HCT116 (cell line): ENCODE results near the gene ATP8A1.

ENCODE experiments used
- CBX3 ChIP-seq: IDR thresholded peaks from 2 replicates; pipeline ENCODE4 v1.6.1; 2012; ENCODE audit warnings: low read depth
- CEBPB ChIP-seq: IDR thresholded peaks from 2 replicates; pipeline ENCODE4 v1.6.1; 2012; ENCODE audit warnings: low read depth
- CTCF ChIP-seq, 3 experiments: fragments of 200-600 bp in 1 of 3; sonication (generic) in 1 of 3; IDR thresholded peaks in 2 of 3; conservative IDR thresholded peaks in 1 of 3; 2 replicates each; pipeline ENCODE4 v1.5.1; 2012 to 2017; ENCODE audit warnings: low read depth in 2 of 3, low read length in 2 of 3, antibody characterized with exemption in 1 of 3, borderline replicate concordance in 1 of 3, control low read depth in 1 of 3, mild to moderate bottlenecking in 1 of 3, mixed read lengths in 1 of 3, mixed run types in 1 of 3, moderate library complexity in 1 of 3; ENCODE audit not compliant: insufficient read depth in 1 of 3
- EZH2 ChIP-seq: fragments of 200-600 bp; sonication (generic); IDR thresholded peaks from 2 replicates; pipeline ENCODE4 v1.6.1; 2017; ENCODE audit warnings: antibody characterized with exemption, mixed run types
- FOSL1 ChIP-seq: IDR thresholded peaks from 2 replicates; pipeline ENCODE4 v1.6.1; 2012; ENCODE audit warnings: low read depth
- JUND ChIP-seq: IDR thresholded peaks from 2 replicates; pipeline ENCODE4 v1.6.1; 2012
- POLR2A ChIP-seq: IDR thresholded peaks from 2 replicates; pipeline ENCODE4 v1.7.0; 2011; ENCODE audit warnings: borderline replicate concordance; ENCODE audit not compliant: insufficient read depth, insufficient read length; ENCODE audit errors: extremely low read depth
- POLR2AphosphoS5 ChIP-seq: IDR thresholded peaks from 2 replicates; pipeline ENCODE4 v1.6.1; 2011; ENCODE audit warnings: mild to moderate bottlenecking, low read depth, low read length, moderate library complexity
- RAD21 ChIP-seq: IDR thresholded peaks from 2 replicates; pipeline ENCODE4 v1.6.1; 2012; ENCODE audit warnings: low read depth, mild to moderate bottlenecking
- REST ChIP-seq: IDR thresholded peaks from 2 replicates; pipeline ENCODE4 v1.6.1; 2012; ENCODE audit warnings: low read depth
- SP1 ChIP-seq: IDR thresholded peaks from 2 replicates; pipeline ENCODE4 v1.6.1; 2012; ENCODE audit warnings: low read depth
- SRF ChIP-seq: IDR thresholded peaks from 2 replicates; pipeline ENCODE4 v1.6.1; 2012; ENCODE audit warnings: low read depth
- ZFX ChIP-seq: fragments of 450-650 bp; IDR thresholded peaks from 2 replicates; pipeline ENCODE4 v1.6.1; 2017
- ZNF274 ChIP-seq: fragments of 200-500 bp; sonication (Bioruptor generic); IDR thresholded peaks from 2 replicates; pipeline ENCODE4 v1.6.1; 2014; ENCODE audit warnings: mild to moderate bottlenecking, low read depth, low read length, inconsistent platforms

GRCh38 chr4:42596918-42597317 is 60.0 kb downstream of the ATP8A1 start:
- TF ChIP-seq CEBPB (no peak), EZH2 (no peak), ZFX (no peak), ZNF274 (no peak), CTCF (IDR thresholded peaks at IDR 0.05 in 2 of 3, conservative IDR thresholded peaks at IDR 0.05 in 1 of 3; ENCODE audit: borderline replicate concordance in 1 of 3, insufficient read depth in 1 of 3, low read depth in 2 of 3, low read length in 2 of 3) (no peak), POLR2A (no peak), CBX3 (no peak), SP1 (no peak), POLR2AphosphoS5 (no peak), REST (no peak), FOSL1 (no peak), JUND (no peak), SRF (no peak), RAD21 (no peak)
